GM18861 (cell line): ENCODE results near the gene MEGF11.

Experiments used
- ATAC-seq: cut with Tn5 transposase; IDR thresholded peaks from one replicate; pipeline ENCODE4 v1.9.1; 2021; ENCODE audit not compliant: unreplicated experiment

Gene MEGF11

GRCh38 chr15:66240240-66240794, 13.2 kb downstream of the MEGF11 start:
- ATAC-seq: no peak

DNA sequence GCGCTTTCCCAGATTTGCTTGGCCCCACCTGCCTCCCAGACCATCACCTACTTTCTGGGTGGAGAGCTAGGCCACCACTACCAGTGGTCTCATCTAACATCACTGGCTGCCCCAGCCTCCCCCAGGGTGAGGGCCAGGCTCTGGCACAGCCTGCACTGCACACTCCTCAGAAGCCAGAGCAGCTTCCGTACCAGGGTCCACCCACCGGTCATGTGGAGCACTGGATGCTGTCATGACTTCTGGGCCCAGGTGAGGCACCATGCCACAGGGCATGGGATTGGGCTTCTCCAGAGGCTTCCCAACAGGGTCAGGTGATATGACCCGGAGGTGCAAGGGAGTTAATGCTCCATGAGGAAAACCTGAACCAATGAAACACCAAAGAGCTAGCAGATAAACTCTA, 14.0 kb downstream of the MEGF11 start:
- no peak for ATAC-seq

GRCh38 chr15:66238318-66238717, 15.2 kb downstream of the MEGF11 start:
- ATAC-seq: no peak

DNA sequence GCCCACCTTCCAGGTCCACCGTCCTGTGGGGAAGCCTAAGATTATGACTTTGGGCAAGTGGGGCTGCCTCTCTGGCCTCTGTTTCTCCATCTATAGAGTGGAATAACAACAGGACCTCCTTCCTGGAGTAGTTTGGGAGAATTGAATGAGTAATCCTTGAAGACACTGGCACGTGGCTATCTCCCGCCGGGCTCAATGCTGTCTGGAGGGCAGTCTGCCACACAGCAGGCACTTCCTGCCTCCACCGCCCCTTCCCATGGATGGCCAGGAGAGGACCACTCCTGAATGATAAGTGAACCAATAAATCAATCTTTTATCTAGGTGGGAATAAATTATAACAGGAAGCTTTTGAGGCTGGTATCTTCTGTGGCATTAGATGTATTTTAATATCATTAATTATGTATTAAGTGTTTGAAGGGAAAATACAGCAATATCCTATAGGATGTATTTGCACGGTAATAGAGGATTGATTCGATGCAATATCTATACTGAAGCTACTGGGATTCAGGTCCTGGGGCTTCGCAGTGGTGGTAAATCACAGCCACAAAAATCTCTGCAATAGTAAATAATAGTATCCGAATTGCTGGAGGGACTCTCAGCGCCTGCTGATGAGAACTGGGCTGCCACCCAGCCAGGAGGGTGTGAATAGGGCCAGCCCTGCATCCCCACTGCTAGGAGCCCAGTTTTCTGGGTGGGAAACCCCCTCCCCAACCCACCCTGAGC, 15.9 kb downstream of the MEGF11 start:
- no peak for ATAC-seq

DNA sequence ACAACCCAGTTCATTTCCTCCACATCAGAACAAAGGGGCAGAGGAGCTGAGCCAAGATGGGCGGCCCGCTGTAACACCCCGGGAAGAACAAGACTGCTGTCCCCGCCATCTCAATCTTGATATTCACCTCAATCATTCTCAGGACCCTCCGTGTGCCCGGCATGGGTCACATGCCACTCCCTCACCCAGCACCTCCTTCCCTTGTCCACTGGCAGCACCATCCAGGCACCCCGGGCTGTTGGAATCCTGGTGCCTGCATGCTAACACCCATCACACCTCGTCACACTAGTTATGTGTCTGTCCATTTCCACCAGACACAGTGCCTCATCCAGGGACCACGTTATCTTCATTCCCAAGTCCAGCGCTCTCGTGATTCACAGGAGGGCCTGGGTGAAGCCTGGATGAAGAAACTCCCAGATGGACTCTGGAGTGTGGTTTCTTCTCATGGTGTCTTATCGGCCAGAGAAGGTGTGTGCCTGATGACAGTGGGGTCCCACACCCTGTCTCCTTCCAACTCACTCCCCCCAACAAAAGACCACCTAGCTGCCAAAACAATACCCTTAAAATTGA, 16.7 kb downstream of the MEGF11 start:
- ATAC-seq: no peak

- no peak for ATAC-seq
These were observed 17.7 kb downstream of the MEGF11 start for GRCh38 chr15:66235866-66236265.

GRCh38 chr15:66234798-66235197, 18.8 kb downstream of the MEGF11 start:
- no peak for ATAC-seq

DNA sequence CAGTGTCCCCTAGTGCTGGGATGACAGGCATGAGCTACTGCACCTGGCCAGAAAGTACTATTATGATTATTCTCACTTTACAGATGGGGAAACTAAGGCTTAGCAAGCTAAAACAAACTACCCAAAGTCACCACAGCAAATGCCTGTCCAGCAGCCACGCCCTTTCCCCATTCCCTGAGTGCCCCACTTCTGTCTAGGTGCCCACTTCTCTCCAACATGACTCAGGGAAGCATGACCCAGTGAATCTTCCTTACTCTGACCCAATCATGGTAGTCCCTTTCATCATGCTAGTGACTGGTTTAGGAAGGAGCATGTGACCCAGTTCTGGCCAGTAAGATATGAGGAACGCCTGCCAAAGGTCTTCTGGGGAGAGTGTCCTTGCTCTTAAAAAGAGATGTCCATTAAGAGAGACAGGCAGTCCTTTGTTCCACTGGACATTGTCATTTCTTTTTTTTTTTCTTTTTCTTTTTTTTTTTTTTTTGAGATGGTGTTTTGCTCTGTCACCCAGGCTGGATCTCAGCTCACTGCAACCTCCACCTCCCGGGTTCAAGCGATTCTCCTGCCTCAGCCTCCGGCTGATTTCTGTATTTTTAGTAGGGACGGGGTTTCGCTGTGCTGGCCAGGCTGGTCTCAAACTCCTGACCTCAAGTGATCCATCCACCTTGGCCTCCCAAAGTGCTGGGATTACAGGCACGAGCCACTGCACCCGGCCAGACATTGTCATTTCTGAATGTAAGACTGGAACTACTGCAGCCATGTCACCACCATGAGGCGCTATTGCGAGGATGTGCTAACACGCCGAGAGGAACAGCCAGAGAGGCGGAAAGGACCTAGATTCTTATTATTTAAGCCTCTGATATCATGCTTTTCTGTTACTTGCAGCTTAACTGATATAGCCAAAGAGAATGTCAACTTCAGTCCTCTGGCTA, 19.8 kb downstream of the MEGF11 start:
- no peak for ATAC-seq

DNA sequence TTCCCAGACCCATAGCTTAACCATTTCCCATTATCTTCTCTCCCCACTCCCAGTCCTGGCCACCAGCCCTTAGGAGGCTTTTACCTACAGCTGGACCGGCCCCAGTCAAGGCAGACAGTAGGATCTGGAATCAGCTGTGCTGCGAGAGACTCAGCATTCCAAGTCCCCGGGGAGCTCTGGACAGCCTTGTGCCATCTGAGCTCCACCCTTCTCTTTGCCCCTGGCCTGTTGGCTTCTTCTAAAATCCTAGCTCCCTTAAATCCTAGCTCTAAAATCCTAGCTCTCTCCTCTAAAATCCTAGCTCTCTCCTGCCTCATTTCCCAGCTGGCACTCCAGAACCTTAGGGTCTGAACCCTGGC, 21.3 kb downstream of the MEGF11 start:
- no peak for ATAC-seq

DNA sequence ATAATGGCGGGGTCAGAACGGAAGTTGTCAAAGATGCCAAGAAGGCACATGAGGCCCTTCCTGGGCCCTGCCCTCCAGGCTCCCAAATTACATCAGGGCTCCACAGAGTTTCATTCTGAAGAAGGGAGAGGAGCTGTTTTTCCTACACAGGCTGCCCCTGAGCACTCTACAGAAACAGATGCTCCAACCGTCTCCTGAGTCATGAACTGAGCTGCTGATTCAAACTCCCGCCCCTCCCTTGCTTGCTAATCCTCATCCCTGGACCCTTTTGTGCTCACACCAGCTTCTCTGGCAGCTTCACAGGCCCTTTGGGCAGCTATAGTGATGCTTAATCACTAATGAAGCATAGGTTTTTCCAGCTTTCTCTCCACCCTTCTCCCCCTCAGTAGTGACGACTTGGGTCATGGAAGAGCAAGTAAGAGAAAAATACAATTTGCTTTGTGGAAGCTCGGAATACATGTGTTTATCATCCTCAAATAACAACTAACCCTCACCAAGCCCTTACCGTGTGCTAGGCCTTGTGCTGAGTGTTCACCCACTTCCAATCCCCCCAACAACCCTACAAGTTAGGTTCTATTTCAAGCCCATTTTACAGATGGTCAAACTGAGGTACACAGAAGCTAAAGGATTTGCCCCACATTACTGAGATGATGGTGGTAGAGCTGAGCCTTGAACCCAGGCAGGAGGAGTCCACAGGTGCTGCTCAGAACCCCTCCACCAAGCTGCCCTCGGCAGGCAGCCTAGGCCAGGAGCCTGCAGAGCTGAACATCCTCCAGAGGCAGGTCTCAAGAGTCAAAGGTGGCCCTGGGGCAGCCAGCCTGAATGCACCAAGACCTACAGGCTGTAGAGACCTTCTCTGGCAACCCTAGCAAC, 21.9 kb downstream of the MEGF11 start:
- ATAC-seq: no peak

DNA sequence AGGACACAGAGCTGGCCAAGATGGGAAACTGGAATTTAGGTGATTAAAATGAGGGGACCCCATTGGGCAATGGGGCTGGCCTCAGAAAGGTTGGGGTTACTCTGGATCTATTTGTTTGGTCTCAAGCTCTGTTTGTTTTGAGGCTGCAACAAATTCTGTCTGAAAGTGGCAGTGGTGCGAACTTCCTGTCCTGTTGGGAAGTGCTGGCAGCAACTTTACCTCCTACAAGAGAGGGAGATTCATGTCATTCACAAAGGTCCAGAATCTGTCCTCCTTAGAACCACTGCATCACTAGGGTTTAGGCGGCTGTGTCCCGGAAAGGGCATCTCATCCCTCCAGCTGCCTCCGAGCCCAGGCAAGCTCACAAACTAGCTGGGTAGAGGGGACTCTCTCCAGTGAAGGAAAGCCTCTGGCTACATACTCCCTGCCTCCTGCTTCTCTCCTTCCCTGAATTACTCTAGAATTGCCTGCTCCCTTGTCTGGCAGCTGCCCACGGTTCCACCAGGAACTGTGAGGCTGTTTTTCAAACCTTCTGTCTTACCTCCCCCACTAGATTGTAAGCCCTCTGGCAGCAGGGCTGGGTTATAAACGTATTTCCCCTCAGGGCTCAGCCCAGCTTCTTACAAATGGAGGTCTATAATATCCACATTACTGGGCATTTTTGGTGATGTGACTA, 23.6 kb downstream of the MEGF11 start:
- no peak for ATAC-seq

DNA sequence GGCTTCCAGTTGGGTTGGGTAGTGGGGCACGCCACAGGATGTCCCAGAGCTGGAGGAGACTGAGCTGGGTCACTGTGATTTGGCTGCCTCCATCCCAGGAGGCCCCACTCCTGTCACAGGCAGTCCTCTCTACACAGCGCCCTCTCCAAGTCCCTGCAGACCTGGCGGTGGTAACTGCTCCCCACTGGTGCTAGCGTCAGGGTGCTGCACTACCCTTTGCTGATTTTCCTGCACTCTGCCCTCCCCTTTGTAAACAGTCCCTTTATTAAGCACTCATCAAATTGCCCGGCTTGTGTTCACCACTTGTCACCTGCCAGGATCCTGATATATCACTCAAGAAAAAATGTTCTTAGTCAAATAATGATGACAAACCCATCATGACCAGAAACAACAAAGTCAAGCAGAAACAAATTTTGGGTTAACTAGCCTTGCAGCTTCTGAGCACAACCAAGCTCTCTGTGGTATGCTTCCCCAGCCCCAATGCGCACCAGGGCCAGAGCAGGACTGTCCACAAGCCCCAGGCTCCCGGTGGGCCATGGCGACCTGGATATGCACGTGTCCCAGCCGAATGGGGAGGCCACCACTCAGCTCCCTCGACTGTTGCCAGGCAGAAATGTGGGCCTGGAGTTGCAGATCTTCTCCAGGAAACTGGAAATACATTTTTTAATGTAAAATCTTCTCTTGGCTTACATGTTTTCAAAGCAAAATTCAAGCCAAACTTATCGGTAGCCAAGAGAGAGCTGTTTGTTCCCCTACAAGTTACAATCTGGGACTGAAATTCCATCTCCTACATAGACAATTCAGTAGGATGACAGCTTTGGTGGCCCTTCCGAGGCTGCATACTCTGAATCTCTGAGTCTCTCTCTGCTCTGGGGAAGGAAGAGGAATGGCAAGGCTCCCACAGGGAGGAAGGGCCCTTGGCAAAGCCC, 24.5 kb downstream of the MEGF11 start:
- no peak for ATAC-seq

GRCh38 chr15:66226736-66227135, 26.8 kb downstream of the MEGF11 start:
- ATAC-seq: no peak

GRCh38 chr15:66225656-66226274, 27.8 kb downstream of the MEGF11 start:
- no peak for ATAC-seq

- no peak for ATAC-seq
These were observed 28.6 kb downstream of the MEGF11 start for GRCh38 chr15:66224946-66225345.

DNA sequence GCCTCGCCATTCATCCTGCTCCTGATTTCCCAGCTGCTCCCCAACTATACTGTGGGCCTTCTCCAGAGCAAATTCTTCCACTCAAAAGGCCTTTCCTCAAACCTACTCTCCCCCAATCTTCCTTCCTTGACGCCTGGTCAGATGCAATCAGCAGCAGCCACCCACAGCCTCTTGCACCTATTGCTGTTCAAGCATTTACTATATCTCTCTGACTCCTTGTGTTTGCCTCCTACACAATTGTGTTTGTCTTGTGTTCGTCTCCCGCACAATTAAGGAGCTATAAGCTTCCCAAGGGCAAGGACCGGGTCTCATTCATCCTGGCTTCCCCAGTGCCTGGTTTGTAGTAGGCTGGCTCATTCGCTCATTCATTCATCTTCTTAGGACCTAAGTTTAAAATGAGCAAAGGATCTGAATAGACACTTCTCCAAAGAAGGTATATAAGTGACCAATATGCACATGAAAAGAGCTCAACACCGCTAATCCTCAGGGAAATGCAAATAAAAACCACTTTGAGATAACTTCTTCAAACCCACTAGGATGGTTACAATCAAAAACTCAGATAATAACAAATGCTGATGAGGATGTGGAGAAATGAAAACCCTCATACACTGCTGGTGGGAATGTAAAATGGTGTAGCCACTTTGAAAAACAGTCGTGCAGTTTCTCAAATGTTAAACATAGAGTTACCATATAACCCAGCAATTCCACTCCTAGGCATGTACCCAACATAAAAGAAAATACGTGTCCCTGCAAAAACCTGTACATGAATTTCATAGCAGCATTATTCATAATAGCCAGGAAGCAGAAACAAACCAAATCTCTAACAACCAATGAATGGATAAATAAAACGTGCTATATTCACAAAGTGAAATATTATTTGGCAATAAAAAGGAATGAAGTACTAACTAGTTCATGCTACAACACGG, 31.0 kb downstream of the MEGF11 start:
- ATAC-seq: no peak

DNA sequence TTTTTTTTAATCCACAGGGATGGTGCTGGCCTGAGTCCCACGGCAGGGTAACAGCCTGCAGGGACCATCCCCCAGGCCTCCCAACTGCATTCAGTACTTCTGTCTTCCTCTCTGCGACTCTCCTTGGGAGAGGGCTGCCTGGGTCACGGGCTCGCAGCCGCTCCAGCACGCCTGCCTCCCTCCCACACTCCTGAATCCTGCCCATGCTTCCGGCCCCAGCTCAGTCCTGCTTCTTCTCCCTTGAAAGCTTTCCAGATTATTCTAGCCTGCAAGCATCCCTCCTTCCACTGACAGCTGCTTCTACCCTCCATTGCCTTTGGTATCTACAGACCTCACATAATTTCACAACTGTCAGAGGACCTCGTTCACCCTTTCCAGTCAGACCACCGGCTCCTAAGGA, 32.4 kb downstream of the MEGF11 start:
- ATAC-seq: no peak

- ATAC-seq: no peak
These were observed 32.9 kb downstream of the MEGF11 start for GRCh38 chr15:66220601-66221000.
